ENCODE results near the gene FSHR.

DNA sequence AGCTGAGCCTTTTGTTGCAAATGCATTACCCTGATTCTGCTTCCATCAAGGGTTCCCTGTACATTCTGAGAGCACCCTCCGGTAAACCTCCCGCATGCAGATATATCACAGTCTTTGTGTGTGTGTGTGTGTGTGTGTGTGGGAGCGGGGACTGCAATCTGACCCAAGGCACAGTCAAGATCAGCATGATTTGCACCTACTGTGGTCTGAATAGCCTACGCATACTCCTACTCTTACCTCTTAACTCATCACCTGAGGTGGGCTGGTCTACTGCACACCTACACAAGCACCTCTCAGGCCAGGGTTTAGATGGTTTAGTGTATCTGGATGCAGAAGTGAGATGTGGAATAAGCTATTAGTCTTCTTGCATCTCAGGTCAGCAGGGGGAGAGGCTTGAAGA, 174.6 kb downstream of the FSHR start:
- TF ChIP-seq, protein P1, sequence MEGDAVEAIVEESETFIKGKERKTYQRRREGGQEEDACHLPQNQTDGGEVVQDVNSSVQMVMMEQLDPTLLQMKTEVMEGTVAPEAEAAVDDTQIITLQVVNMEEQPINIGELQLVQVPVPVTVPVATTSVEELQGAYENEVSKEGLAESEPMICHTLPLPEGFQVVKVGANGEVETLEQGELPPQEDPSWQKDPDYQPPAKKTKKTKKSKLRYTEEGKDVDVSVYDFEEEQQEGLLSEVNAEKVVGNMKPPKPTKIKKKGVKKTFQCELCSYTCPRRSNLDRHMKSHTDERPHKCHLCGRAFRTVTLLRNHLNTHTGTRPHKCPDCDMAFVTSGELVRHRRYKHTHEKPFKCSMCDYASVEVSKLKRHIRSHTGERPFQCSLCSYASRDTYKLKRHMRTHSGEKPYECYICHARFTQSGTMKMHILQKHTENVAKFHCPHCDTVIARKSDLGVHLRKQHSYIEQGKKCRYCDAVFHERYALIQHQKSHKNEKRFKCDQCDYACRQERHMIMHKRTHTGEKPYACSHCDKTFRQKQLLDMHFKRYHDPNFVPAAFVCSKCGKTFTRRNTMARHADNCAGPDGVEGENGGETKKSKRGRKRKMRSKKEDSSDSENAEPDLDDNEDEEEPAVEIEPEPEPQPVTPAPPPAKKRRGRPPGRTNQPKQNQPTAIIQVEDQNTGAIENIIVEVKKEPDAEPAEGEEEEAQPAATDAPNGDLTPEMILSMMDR (IDR thresholded peaks at IDR 0.05): no peak
- TF ChIP-seq POLR2A (IDR thresholded peaks at IDR 0.05) (no peak), EP300 (IDR thresholded peaks at IDR 0.05) (no peak)
